Panc1 (cell line): ENCODE data around the gene OXCT1. TPM values are rescaled to one million over a fixed set of nuclear protein-coding genes. Genes with fewer than 3 reads are reported as not detected.

Experiments used
- ATAC-seq: fragments of 200-7000 bp; cut with Tn5 transposase; 2 replicates; pipeline ENCODE4 v1.9.1; 2020; ENCODE audit warnings: mild to moderate bottlenecking, moderate library complexity
- BruUV-seq: library from RNA; stranded (reverse); fragments of 400-500 nt; replicated peaks from 2 replicates; lab custom pipeline; 2021; lab: Mats Ljungman, UMichigan
- CTCF ChIA-PET: fragments of 300-600 bp; sonication (Branson Sonifier 250); formaldehyde crosslinking; loops from one replicate; lab custom pipeline; 2022; ENCODE audit warnings: antibody characterized with exemption; lab: Charles Lee
- POLR2A ChIA-PET: fragments of 300-600 bp; sonication (Branson Sonifier 250); formaldehyde crosslinking; loops from one replicate; lab custom pipeline; 2022; ENCODE audit warnings: antibody characterized with exemption; lab: Charles Lee
- DNase-seq: peaks from one replicate; pipeline ENCODE4 v3.0.0-alpha.2; 2010; ENCODE audit warnings: low read depth, low spot score
- H3K27ac ChIP-seq: 2 replicates; pipeline ENCODE4 v1.5.1; 2011; ENCODE audit warnings: mild to moderate bottlenecking, low read length, inconsistent platforms
- H3K27me3 ChIP-seq: fragments of 200-500 bp; sonication (Bioruptor generic); 2 replicates; pipeline ENCODE4 v1.6.0; 2014; ENCODE audit warnings: low read length, inconsistent platforms; ENCODE audit not compliant: control insufficient read depth, insufficient read depth
- H3K36me3 ChIP-seq: fragments of 200-500 bp; sonication (Bioruptor generic); 2 replicates; pipeline ENCODE4 v1.5.1; 2014; ENCODE audit warnings: inconsistent platforms, mild to moderate bottlenecking, low read length, moderate library complexity; ENCODE audit not compliant: control insufficient read depth, insufficient read depth
- H3K4me1 ChIP-seq: 2 replicates; pipeline ENCODE4 v1.5.1; 2011; ENCODE audit warnings: inconsistent platforms, mild to moderate bottlenecking, low read length, moderate library complexity; ENCODE audit not compliant: control insufficient read depth, insufficient read depth
- H3K4me3 ChIP-seq, 2 experiments: 2 replicates each; pipeline ENCODE4 v1.5.1; 2011 to 2012; ENCODE audit warnings: low read depth in 2 of 2, low read length in 2 of 2, mild to moderate bottlenecking in 2 of 2, inconsistent platforms in 1 of 2, moderate library complexity in 1 of 2
- H3K9me3 ChIP-seq: fragments of 200-500 bp; sonication (Bioruptor generic); 2 replicates; pipeline ENCODE4 v1.5.1; 2014; ENCODE audit warnings: low read depth, mild to moderate bottlenecking, inconsistent platforms, low read length, moderate library complexity; ENCODE audit not compliant: control insufficient read depth, insufficient read depth
- CTCF ChIP-seq: fragments of 450-650 bp; IDR thresholded peaks from 2 replicates; pipeline ENCODE4 v1.5.1; 2017; ENCODE audit warnings: mild to moderate bottlenecking
- POLR2AphosphoS5 ChIP-seq: IDR thresholded peaks from 2 replicates; pipeline ENCODE4 v1.6.1; 2012; ENCODE audit warnings: mild to moderate bottlenecking, low read depth, low read length, moderate library complexity
- SIN3A ChIP-seq: IDR thresholded peaks from 2 replicates; pipeline ENCODE4 v1.6.1; 2012; ENCODE audit warnings: low read depth, mild to moderate bottlenecking, low read length, moderate library complexity, borderline replicate concordance; ENCODE audit not compliant: insufficient read depth
- TCF7L2 ChIP-seq: IDR thresholded peaks from 2 replicates; pipeline ENCODE4 v1.6.1; 2011; ENCODE audit warnings: mild to moderate bottlenecking, low read depth, low read length, inconsistent platforms
- in situ Hi-C: cut with HindIII; loops from 2 replicates; pipeline ENCODE4 v1.10.0; 2016; ENCODE audit warnings: low sequenced_read_pairs, low pct_unique_long_range_greater_than_20kb
- intact Hi-C: fragments of 100-400 bp; cut with micrococcal nuclease; formaldehyde crosslinking; loops from one replicate; pipeline ENCODE4 v1.10.0; 2022; ENCODE audit not compliant: unreplicated experiment
- total RNA-seq: library from RNA; stranded (reverse); gene quantifications from one replicate; pipeline ENCODE4 v1.2.1, GENCODE V29; 2021; ENCODE audit not compliant: unreplicated experiment
- TF ChIP-seq, protein P1 (sequence below), 2 experiments: IDR thresholded peaks; 2 replicates each; pipeline ENCODE4 v1.6.1; 2011 to 2012; ENCODE audit warnings: low read depth in 2 of 2, control low read depth in 1 of 2, low read length in 1 of 2, mild to moderate bottlenecking in 1 of 2, moderate library complexity in 1 of 2; ENCODE audit not compliant: insufficient read depth in 1 of 2

The OXCT1 gene
- total RNA-seq, 1 experiment from 2014 or later: 10.5 TPM

GRCh38 chr5:41763574-41763973 is 106.7 kb downstream of the OXCT1 start:
- BruUV-seq: no TSS peak
- ChIA-PET POLR2A (no interaction called here), CTCF (no interaction called here)
- Histone ChIP-seq H3K36me3 (no peaks in the 10 kb centered on the region; the same call in 1 of the 2 replicates), H3K9me3 (no peaks in the 10 kb centered on the region), H3K27me3 (no peaks in the 10 kb centered on the region), H3K4me1 (no peaks in the 10 kb centered on the region), H3K4me3 (no peak overlapping the region), H3K27ac (no peak overlapping the region)
- ATAC-seq: no peak
- intact Hi-C loops: no loop called here
- in situ Hi-C loops: no loop called here
- no peak for DNase-seq
- TF ChIP-seq SIN3A: no peak
- no peak for TF ChIP-seq TCF7L2
- no peak for TF ChIP-seq POLR2AphosphoS5
- TF ChIP-seq, protein P1, sequence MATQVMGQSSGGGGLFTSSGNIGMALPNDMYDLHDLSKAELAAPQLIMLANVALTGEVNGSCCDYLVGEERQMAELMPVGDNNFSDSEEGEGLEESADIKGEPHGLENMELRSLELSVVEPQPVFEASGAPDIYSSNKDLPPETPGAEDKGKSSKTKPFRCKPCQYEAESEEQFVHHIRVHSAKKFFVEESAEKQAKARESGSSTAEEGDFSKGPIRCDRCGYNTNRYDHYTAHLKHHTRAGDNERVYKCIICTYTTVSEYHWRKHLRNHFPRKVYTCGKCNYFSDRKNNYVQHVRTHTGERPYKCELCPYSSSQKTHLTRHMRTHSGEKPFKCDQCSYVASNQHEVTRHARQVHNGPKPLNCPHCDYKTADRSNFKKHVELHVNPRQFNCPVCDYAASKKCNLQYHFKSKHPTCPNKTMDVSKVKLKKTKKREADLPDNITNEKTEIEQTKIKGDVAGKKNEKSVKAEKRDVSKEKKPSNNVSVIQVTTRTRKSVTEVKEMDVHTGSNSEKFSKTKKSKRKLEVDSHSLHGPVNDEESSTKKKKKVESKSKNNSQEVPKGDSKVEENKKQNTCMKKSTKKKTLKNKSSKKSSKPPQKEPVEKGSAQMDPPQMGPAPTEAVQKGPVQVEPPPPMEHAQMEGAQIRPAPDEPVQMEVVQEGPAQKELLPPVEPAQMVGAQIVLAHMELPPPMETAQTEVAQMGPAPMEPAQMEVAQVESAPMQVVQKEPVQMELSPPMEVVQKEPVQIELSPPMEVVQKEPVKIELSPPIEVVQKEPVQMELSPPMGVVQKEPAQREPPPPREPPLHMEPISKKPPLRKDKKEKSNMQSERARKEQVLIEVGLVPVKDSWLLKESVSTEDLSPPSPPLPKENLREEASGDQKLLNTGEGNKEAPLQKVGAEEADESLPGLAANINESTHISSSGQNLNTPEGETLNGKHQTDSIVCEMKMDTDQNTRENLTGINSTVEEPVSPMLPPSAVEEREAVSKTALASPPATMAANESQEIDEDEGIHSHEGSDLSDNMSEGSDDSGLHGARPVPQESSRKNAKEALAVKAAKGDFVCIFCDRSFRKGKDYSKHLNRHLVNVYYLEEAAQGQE (IDR thresholded peaks at IDR 0.05; ENCODE audit: insufficient read depth in 1 of 2, low read depth in 2 of 2, low read length in 1 of 2): no peak

DNA sequence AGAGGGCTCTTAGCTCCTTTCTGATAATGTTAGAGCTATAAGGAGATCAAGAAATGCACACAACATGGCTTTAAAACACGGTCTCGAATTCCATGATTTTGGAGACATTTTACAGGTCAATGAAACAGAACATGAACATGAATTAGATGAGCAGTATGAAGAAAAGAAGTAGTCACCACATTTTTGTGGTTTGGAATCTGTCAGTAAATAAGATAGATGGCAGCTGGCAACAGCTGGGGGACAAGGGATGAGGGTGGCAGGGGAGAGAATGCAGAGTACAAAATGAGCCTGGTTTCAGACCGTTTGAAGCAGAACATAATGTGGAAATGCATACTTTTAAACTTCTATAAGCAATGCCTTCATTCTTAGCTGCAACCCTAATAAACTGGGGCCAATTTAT is 107.1 kb downstream of the OXCT1 start:
- Histone ChIP-seq H3K9me3 (no peaks in the 10 kb centered on the region), H3K27me3 (no peaks in the 10 kb centered on the region), H3K4me3 (no peak overlapping the region), H3K4me1 (no peaks in the 10 kb centered on the region), H3K36me3 (no peaks in the 10 kb centered on the region; the same call in 1 of the 2 replicates), H3K27ac (no peak overlapping the region)
- no peak for DNase-seq
- in situ Hi-C loops (no loop called here), intact Hi-C loops (no loop called here)
- no peak for ATAC-seq
- ChIA-PET CTCF (no interaction called here), POLR2A (no interaction called here)
- BruUV-seq: no TSS peak
- TF ChIP-seq, protein P1 (IDR thresholded peaks at IDR 0.05; ENCODE audit: insufficient read depth in 1 of 2, low read depth in 2 of 2, low read length in 1 of 2): no peak
- TF ChIP-seq SIN3A: no peak
- TF ChIP-seq CTCF: no peak
- TF ChIP-seq TCF7L2: no peak
- no peak for TF ChIP-seq POLR2AphosphoS5
